ENCODE measurements around the gene IKZF2. TPM values are rescaled to one million over a fixed set of nuclear protein-coding genes. Genes with fewer than 3 reads are reported as not detected.

Gene IKZF2
- total RNA-seq, 2 experiments from 2014 or later: 4.2 to 6.0 TPM

- Mint-ChIP-seq H3K27me3 (no peaks in the 10 kb centered on the region), H3K4me1 (peaks cover 8% of the 10 kb centered on the region), H3K27ac (no peak overlapping the region), H3K4me3 (peak overlapping the region; percentile 1), H3K9me3 (no peaks in the 10 kb centered on the region), H3K36me3 (ENCODE audit: low read depth) (no peaks in the 10 kb centered on the region)
- DNase-seq: no peak
- ChIA-PET POLR2A (no interaction called here), CTCF (no interaction called here)
Measured at GRCh38 chr2:213105212-213105611, 46.2 kb downstream of the IKZF2 start.

- POLR2A ChIA-PET: no interaction called here
- CTCF ChIA-PET: no interaction called here
- Mint-ChIP-seq H3K9me3 (no peaks in the 10 kb centered on the region), H3K4me3 (peak overlapping the region; percentile 1), H3K4me1 (peaks cover 8% of the 10 kb centered on the region), H3K27me3 (no peaks in the 10 kb centered on the region), H3K27ac (no peak overlapping the region), H3K36me3 (ENCODE audit: low read depth) (no peaks in the 10 kb centered on the region)
- no peak for DNase-seq
Measured at GRCh38 chr2:213104903-213105202, 46.6 kb downstream of the IKZF2 start.

DNA sequence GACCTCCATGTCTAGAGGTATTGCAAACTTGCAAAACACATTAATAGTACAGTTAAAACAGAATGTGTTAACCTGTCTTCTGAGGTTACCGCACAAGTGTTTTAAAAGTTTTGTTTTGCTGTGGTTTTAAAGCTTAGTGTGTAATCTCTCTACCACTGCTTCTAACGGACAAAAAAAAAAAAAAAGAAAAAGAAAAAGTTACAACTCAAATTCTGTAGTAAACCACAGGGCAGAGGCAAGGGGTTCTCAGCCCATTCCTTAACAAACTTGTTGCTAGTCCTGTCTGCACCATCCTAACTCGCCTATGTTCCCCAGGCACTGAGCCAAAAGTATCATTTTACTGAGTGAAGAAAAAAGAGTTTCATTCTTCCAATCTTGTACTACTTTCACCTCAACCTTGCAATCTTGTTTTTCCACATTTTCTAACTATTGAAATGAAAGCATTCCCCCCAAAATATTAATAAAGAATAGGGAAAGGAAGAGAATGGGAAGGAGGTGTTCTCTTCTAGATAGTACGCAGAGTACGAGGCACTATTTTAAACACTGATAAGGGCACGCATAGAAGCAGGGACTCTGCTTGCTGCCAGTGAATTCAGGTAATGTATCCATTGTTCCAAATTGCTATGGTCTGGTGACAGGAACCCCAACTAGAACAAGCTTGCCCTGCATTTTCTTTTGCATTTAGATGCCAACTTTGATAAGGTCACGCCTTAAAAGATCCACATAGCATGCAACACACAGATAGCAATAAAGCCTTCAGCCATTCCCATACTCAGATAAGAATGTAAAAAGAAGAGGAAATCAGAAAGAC is 47.1 kb downstream of the IKZF2 start:
- H3K36me3 Mint-ChIP-seq (ENCODE audit: low read depth): no peaks in the 10 kb centered on the region
- no peak overlapping the region for H3K4me3 Mint-ChIP-seq

DNA sequence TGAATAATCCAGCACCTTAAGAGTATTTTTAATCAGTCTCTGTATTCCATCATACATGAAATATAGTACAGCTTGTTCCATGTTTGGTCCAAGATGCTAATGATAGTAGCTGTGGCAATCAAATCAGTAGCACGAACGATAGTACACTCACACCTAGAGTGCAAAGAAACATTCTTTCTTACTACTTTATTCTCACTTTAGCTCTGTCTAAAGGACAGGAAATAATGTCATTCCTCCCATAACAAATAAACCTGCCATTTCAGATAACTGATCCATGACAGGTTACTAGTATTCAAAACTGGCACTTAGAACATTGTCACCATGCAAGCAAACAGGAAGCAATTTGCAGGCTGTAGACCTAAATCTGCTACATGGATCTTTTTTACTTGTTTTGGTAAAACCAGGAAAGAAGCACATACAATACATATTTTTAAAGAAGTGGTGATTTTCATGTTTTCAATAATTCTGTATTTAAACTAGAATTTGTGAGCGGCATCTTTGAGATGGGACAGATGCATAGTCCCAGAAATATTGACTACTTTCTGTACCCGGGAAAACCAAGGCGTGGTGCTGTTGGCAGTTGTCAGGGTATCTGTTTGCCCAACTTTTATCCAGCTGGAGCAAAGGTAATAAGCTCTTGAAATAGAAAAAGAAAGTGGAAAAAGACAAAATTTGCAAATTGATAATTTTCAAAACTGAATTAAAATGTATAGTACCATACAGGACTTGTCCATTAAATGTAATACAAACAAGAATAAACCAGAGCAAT is 49.5 kb downstream of the IKZF2 start:
- Mint-ChIP-seq H3K4me3 (no peak overlapping the region), H3K36me3 (ENCODE audit: low read depth) (no peaks in the 10 kb centered on the region), H3K27ac (no peak overlapping the region), H3K27me3 (no peaks in the 10 kb centered on the region), H3K9me3 (no peaks in the 10 kb centered on the region), H3K4me1 (peaks cover 8% of the 10 kb centered on the region)
- ChIA-PET POLR2A (no interaction called here), CTCF (no interaction called here)
- no peak for DNase-seq

More for the DNA sequence above, 47.1 kb downstream of the IKZF2 start:
- ChIA-PET POLR2A (interaction anchor here (1.4 kb wide), 1 partner anchor 90 kb away, joined by 3 read pairs; no protein-coding TSS in a partner anchor), CTCF (no interaction called here)
- Mint-ChIP-seq H3K27me3 (no peaks in the 10 kb centered on the region), H3K27ac (no peak overlapping the region), H3K4me1 (peaks cover 8% of the 10 kb centered on the region), H3K9me3 (no peaks in the 10 kb centered on the region)
- no peak for DNase-seq

DNA sequence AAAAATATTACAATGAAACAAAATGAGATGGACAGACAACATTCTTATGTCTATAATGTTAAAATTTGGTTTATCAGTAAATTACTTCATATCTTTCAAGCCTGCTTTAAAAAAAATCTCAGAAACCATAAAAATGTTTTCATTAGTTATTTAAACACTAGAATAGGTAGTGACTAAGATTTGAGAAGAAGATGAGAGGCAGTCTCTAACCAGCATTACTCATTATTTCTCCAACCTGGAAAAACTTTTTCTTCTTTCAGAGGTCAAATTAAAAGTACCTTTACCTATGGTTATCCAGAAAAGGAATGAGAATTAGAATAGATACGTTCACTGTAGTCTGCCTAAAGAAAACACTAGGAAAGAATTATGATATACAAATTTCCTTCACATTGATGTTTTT is 50.3 kb downstream of the IKZF2 start:
- H3K9me3 Mint-ChIP-seq: no peaks in the 10 kb centered on the region
- no peak overlapping the region for H3K27ac Mint-ChIP-seq
- H3K36me3 Mint-ChIP-seq (ENCODE audit: low read depth): no peaks in the 10 kb centered on the region
- ChIA-PET CTCF (interaction anchor here (0.5 kb wide), 1 partner anchor 44 kb away, joined by 4 read pairs; no protein-coding TSS in a partner anchor), POLR2A (no interaction called here)
- no peak overlapping the region for H3K4me3 Mint-ChIP-seq
- no peaks in the 10 kb centered on the region for H3K27me3 Mint-ChIP-seq
- DNase-seq: no peak
- H3K4me1 Mint-ChIP-seq: peaks cover 8% of the 10 kb centered on the region

DNA sequence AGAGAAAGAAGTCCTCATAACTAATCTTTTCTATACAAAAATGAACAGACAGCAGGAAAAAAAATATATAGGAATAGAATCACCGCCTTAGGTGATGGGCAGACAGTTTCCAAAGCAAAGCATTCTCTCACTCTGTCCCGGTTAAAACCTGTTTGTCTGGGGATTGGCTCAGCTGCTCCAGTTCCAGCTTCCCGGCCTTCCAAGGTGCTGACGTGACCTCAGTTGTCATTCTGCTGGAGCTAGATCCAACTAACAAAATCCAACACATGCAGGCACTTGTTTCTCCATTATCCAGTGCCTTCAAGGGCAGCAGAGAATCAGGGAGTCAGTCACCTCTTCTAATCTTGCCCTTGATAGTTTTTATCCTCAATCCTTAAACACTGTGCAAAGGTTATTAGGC is 52.8 kb downstream of the IKZF2 start:
- Mint-ChIP-seq H3K4me1 (peaks cover 3% of the 10 kb centered on the region), H3K9me3 (no peaks in the 10 kb centered on the region), H3K27me3 (no peaks in the 10 kb centered on the region), H3K4me3 (no peak overlapping the region), H3K27ac (no peak overlapping the region), H3K36me3 (ENCODE audit: low read depth) (no peaks in the 10 kb centered on the region)
- ChIA-PET CTCF (interaction anchor here (1.4 kb wide), 1 partner anchor 47 kb away, joined by 4 read pairs; no protein-coding TSS in a partner anchor), POLR2A (no interaction called here)
- DNase-seq: no peak

GRCh38 chr2:213091765-213092164 is 59.6 kb downstream of the IKZF2 start:
- H3K27ac Mint-ChIP-seq: no peak overlapping the region
- CTCF ChIA-PET: interaction anchor here (1.4 kb wide), 1 partner anchor 55 kb away, joined by 3 read pairs; no protein-coding TSS in a partner anchor
- no peaks in the 10 kb centered on the region for H3K4me1 Mint-ChIP-seq
- H3K4me3 Mint-ChIP-seq: no peak overlapping the region
- H3K9me3 Mint-ChIP-seq: no peaks in the 10 kb centered on the region
- DNase-seq: no peak
- no peaks in the 10 kb centered on the region for H3K27me3 Mint-ChIP-seq
- H3K36me3 Mint-ChIP-seq (ENCODE audit: low read depth): no peaks in the 10 kb centered on the region
- POLR2A ChIA-PET: no interaction called here

GRCh38 chr2:213090772-213091171 is 60.6 kb downstream of the IKZF2 start:
- Mint-ChIP-seq H3K36me3 (ENCODE audit: low read depth) (no peaks in the 10 kb centered on the region), H3K27me3 (no peaks in the 10 kb centered on the region), H3K4me1 (no peaks in the 10 kb centered on the region), H3K9me3 (no peaks in the 10 kb centered on the region), H3K27ac (no peak overlapping the region), H3K4me3 (no peak overlapping the region)
- ChIA-PET CTCF (interaction anchor here (1.4 kb wide), 1 partner anchor 56 kb away, joined by 3 read pairs; no protein-coding TSS in a partner anchor), POLR2A (no interaction called here)
- DNase-seq: no peak

DNA sequence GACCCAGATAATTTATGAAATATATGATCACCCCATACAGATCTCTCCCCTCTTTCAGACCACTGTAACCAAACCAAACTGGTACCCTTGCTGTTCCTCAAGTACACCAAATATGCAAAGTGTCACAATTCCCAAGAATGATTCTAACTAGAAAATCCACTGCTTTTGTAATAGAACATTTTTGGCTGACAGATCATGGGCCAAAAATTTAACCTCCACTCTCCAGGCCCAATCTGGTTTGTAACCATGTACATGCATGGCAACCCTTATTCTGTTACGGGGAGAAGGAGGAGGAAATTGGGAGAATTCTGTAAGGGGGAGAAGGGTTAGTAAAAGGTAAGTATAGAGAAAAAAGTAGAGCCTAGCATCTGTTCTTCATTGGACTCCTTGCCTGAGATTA is 62.0 kb downstream of the IKZF2 start:
- no peak for DNase-seq
- H3K27me3 Mint-ChIP-seq: no peaks in the 10 kb centered on the region
- POLR2A ChIA-PET: no interaction called here
- H3K9me3 Mint-ChIP-seq: no peaks in the 10 kb centered on the region
- H3K27ac Mint-ChIP-seq: no peak overlapping the region
- H3K36me3 Mint-ChIP-seq (ENCODE audit: low read depth): no peaks in the 10 kb centered on the region
- no peaks in the 10 kb centered on the region for H3K4me1 Mint-ChIP-seq
- CTCF ChIA-PET: no interaction called here
- no peak overlapping the region for H3K4me3 Mint-ChIP-seq

DNA sequence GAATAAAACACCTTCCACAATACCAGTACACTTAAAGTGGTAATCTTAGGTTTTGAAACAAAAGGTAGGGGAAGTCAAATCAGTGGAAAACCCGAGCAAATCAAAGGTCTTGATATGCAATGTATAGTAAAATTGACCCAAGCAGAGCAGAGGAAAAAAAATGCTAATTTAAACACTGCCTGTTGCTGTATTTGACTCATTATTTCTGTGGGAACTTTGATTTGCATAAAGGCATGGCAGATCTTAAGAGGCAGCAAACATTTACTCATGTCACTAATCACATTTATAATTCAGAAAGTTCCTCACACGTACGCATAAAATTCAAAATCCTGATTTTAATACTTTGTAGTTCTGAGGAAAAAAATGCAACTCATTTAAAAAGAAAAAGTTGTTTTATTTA is 64.4 kb downstream of the IKZF2 start:
- Mint-ChIP-seq H3K27ac (no peak overlapping the region), H3K27me3 (peaks cover 1% of the 10 kb centered on the region), H3K4me3 (no peak overlapping the region), H3K4me1 (no peaks in the 10 kb centered on the region), H3K36me3 (ENCODE audit: low read depth) (no peaks in the 10 kb centered on the region), H3K9me3 (no peaks in the 10 kb centered on the region)
- POLR2A ChIA-PET: no interaction called here
- no peak for DNase-seq
- CTCF ChIA-PET: no interaction called here

DNA sequence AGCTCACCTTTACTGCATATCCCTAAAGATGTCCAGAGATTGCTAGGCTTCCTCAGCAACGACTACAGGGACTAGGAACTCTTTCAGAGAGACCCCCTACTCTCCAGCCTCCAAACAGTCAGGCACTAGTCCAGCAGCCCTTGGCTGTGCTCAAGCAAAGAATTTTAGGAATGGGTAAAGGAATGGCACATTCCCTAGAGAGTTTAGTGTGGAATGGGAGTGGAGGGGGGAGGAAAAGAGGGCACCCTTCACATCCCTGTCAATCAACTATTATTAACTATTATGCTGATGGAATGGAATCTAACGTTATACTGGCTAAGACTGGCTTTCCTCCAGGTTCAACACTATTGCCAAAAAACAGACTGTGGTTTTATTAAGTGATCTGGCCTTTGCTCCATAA is 64.8 kb downstream of the IKZF2 start:
- no peaks in the 10 kb centered on the region for H3K9me3 Mint-ChIP-seq
- H3K4me1 Mint-ChIP-seq: no peaks in the 10 kb centered on the region
- H3K27me3 Mint-ChIP-seq: peaks cover 1% of the 10 kb centered on the region
- H3K4me3 Mint-ChIP-seq: no peak overlapping the region
- ChIA-PET CTCF (no interaction called here), POLR2A (no interaction called here)
- no peaks in the 10 kb centered on the region for H3K36me3 Mint-ChIP-seq (ENCODE audit: low read depth)
- no peak for DNase-seq
- no peak overlapping the region for H3K27ac Mint-ChIP-seq

DNA sequence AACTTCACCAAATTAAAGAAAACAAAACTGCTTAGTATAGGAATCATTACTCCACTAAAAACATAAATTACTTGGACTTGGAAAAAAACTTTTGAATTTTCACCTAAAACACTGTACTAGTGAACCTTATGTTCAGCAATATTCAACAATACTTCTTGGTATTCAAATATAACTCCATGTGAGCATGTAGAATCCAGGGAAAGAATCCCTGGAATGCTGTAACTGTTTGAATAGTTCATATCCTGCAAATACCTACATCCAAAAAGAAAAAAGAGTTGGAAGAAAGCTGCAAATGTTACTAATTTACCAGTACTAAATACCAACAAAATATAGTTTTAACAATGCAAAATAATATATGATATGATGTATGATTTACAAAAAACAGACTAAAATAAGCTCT is 65.4 kb downstream of the IKZF2 start:
- Mint-ChIP-seq H3K4me1 (no peaks in the 10 kb centered on the region), H3K36me3 (ENCODE audit: low read depth) (no peaks in the 10 kb centered on the region), H3K9me3 (no peaks in the 10 kb centered on the region), H3K27me3 (peaks cover 1% of the 10 kb centered on the region), H3K4me3 (no peak overlapping the region), H3K27ac (no peak overlapping the region)
- CTCF ChIA-PET: no interaction called here
- no peak for DNase-seq
- POLR2A ChIA-PET: no interaction called here

DNA sequence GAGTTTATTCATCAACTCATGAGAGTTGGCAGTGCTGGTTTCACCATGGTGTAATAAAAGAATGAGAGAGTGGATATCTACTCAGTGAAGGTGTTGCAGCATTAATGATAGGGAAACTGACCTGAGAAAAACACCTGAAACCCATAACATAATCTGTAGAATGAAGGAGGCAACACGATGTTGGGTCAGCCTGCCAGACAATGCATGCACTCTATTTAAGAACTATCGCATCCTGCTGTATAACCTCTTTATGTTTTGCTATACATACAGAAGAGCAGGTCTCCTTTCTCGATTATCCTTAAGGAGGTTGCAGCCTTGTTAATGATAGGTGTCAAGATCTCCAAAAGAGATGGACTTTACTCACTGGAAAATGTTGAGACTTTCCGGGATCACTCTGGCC is 65.9 kb downstream of the IKZF2 start:
- Mint-ChIP-seq H3K36me3 (ENCODE audit: low read depth) (no peaks in the 10 kb centered on the region), H3K9me3 (no peaks in the 10 kb centered on the region), H3K27me3 (peaks cover 1% of the 10 kb centered on the region), H3K27ac (no peak overlapping the region), H3K4me3 (no peak overlapping the region), H3K4me1 (no peaks in the 10 kb centered on the region)
- CTCF ChIA-PET: no interaction called here
- DNase-seq: no peak
- POLR2A ChIA-PET: no interaction called here

DNA sequence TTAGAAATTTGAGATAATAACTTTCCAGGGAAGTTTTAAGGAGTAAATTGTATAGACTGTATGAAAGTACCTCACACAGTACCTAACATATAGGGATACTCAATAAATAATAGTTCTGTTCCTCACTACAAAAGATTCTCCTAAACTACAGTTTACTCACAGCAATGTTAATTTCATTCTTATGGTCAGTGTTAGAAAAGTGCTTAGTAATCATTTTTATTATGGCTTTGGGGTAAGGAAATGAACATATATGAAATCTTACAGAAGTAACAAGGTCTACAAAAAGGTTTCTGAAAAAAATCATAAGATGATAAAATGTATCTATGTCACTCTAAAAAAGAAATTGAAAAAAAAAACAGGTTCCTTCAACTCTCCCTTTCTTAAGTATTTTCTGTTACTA is 67.2 kb downstream of the IKZF2 start:
- Mint-ChIP-seq H3K27ac (no peak overlapping the region), H3K4me3 (no peak overlapping the region), H3K36me3 (ENCODE audit: low read depth) (no peaks in the 10 kb centered on the region), H3K4me1 (no peaks in the 10 kb centered on the region), H3K27me3 (peaks cover 1% of the 10 kb centered on the region), H3K9me3 (no peaks in the 10 kb centered on the region)
- POLR2A ChIA-PET: no interaction called here
- no peak for DNase-seq
- CTCF ChIA-PET: no interaction called here

Measured in activated CD4-positive, alpha-beta memory T cell treated with anti-CD3 and anti-CD28 coated beads, Interleukin-2, amount 10 ng/mL, durations not matched to agents 7 days and 5 days (primary cell).